Caki2 (cell line): Measurements from ENCODE around the gene PPP6R3. TPM values are rescaled to one million over a fixed set of nuclear protein-coding genes. Genes with fewer than 3 reads are reported as not detected.

Experiments
- DNase-seq: peaks from one replicate; pipeline ENCODE4 v3.0.0-alpha.2; 2015; ENCODE audit warnings: low read depth
- in situ Hi-C: cut with HindIII; loops from 2 replicates; pipeline ENCODE4 v1.10.0; 2016; ENCODE audit warnings: low sequenced_read_pairs, low pct_unique_long_range_greater_than_20kb, mixed read lengths
- total RNA-seq: library from RNA; depleted of rRNA; stranded (reverse); fragments of >200 nt; shearing (Covaris generic); gene quantifications from 2 replicates; pipeline ENCODE4 v1.2.3, GENCODE V29; 2014; ENCODE audit warnings: low replicate concordance

The PPP6R3 gene
- total RNA-seq, 1 experiment from 2014 or later = 55.0 TPM

DNA sequence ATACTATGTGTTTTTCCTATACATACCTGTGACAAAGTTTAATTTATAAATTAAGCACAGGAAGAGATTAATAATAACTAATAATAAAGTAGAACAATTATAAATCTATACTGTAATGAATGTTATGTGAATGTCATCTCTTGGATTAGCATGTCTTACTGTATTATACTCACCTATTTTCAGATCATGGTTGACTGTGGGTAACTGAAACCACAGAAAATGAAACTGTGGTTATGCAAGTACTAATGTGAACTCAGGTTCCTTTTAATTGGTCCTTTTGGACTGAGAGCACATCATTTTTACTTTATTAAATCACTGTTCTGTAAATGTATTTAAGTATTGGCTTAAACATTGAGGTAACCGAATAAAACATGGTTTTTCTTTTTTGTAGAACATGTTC lies 108.8 kb downstream of the PPP6R3 start:
- DNase-seq = no peak
- in situ Hi-C loops = no loop called here

DNA sequence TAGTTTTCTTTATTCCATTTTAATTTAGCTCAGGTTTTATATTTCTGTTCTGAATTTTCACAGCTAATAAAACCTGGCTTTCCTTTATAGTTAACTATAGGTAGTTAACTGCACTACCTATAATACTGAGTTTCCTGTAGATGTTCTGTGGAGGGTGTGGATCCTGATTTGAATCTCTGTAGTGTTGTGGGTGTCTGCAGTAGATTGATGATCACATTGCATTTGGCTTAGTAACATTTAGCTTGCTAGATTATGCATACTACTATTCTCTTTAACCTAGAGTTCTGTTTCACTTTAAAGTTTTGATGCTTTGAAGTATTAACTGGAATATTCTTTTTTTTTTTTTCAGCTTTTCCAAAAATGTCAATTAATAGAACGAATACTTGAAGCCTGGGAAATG lies 110.1 kb downstream of the PPP6R3 start:
- in situ Hi-C loops = no loop called here
- DNase-seq = no peak

- DNase-seq = no peak
- in situ Hi-C loops = no loop called here
Measured at GRCh38 chr11:68574308-68574707, 113.8 kb downstream of the PPP6R3 start.

DNA sequence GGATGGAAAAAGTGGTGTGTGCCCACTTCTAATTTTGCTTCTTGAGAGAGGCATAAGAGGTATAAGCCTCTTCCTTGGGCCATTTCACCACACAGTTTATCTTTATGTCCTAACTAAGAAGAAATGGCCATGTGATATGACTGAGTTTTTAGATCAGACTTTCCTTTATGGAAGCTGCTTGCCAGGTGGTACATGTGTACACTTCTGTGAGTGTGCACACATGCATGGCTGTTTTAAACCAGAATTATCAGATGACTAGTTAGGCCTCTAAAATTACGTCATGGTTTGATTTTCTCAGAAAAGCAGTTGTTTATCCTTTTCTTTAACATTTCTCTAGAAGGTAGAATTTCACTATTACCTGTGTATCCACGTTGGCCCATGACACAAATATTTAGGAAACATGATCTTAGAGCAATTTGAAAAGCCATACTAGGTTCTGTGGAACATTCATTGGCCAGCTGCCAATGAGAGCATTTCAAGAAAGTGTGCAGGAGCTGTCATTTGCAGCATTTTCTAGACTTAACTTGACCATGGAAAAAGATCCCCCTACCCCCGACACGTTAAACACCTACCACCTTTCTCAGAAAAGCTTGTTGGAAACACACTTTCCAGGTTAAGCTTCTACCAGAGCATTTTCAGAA lies 114.6 kb downstream of the PPP6R3 start:
- in situ Hi-C loops = no loop called here
- DNase-seq = no peak

DNA sequence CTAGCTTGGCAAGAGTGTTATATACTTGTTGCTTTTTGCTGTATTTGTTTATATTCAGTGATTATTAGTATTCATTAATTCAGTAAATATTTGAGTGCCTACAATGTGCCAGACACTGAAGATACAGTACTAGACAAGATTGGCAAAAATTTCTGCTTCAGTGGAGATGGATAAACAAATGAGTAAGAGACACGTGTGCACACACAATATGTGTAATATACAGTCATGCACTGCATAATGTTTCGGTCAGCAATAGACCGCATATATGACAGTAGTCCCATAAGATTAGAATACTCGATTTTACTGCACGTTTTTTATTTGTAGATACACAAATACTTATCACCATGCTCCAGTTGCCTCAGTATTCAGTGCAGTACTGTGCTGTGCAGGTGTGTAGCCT lies 118.9 kb downstream of the PPP6R3 start:
- in situ Hi-C loops = no loop called here
- peak; percentile 14 for DNase-seq

DNA sequence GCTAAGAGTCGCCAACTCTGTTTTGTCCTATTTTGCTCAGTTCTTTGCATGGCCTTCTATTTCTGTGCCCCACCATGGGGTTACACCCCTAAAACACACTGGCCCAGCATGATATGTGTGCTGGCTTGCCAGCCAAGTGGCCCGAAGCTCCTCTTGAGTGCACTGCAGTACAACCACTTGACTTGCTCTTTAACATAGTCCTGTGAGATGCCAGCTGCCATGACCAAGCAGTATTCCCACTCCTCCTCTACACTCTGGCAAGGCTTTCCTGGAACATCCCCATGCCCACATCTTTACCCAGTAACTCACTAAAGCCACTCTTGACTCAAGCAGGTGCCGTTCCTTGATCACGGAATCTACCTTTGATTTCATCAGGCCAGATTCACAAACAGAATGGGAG lies 120.9 kb downstream of the PPP6R3 start:
- DNase-seq = no peak
- in situ Hi-C loops = no loop called here

DNA sequence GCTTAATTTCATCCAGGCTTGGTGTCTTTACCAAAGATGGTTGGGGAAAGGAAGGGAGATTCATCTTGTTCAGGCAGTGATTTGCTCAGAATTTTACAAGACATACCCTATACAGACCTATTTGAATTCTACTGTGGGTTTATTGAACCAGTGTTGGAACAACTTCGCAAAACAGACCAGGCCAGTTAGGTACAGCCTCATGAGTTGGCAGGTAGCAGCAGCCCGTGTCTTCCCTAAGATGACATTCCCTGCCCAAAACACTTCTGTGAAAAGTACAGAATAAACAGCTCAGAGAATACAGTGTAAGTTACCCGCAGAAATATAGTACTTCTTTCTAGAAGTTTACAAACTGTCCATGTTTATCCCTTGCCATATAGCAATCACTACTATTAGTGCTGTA lies 121.3 kb downstream of the PPP6R3 start:
- in situ Hi-C loops = no loop called here
- no peak for DNase-seq

- in situ Hi-C loops = no loop called here
- no peak for DNase-seq
Measured at GRCh38 chr11:68582416-68583040, 122.0 kb downstream of the PPP6R3 start.

- in situ Hi-C loops = no loop called here
- DNase-seq = peak; percentile 42
Measured at GRCh38 chr11:68583041-68583446, 122.5 kb downstream of the PPP6R3 start.

- in situ Hi-C loops = no loop called here
- no peak for DNase-seq
Measured at GRCh38 chr11:68584097-68584496, 123.5 kb downstream of the PPP6R3 start.

GRCh38 chr11:68584991-68585524 lies 124.5 kb downstream of the PPP6R3 start:
- DNase-seq = no peak
- in situ Hi-C loops = no loop called here

DNA sequence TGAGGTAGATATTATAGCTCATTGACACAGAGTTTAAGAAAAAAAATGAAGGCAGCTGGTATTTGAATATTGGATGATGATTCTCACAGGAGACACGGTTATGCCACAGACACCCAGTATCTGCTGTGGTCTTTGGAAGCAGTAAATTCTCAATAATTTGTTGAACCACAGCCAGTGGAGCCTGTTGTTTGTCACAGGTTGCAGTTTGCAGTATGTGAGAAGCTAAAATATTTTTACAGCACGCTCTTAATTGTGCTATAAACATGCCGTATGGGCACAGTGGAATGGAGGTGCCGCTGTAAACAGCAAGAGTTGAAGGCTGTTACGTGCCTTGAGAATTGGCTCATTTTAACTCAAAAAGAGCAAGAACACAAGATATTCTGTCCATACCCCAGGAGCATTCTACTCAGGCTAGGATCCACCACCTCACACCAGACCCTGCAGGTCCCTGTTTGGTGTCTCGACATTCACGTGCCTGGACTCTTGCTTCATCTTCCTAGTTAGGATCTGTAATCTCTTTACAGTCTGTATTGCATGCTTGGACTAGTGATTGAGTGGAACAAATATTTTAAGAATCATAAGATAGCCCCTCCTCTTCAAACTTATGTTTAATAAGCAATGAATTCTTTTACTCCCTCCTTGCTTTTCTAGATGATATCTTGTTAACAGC lies 129.1 kb downstream of the PPP6R3 start:
- no peak for DNase-seq
- in situ Hi-C loops = no loop called here

DNA sequence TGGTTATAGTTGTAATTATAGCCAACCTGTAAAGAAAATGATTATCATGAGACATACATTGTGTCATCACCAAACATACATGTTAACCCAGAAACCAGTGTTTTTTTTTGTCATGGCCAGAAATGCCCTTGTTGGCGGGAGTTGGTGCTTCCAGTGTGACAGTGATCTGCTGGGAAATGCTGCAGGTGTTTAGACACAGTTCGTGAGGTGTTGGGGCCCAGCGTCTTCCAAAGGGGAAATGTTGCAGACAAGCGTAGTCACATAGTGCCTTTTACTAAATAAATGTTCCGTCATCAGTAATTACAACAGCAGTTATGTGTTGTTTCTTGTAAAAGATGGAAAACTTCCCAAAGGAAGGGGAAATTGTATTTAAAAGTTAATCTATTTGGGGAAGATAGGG lies 131.2 kb downstream of the PPP6R3 start:
- in situ Hi-C loops = no loop called here
- no peak for DNase-seq

GRCh38 chr11:68593441-68593840 lies 132.9 kb downstream of the PPP6R3 start:
- no peak for DNase-seq
- in situ Hi-C loops = no loop called here

DNA sequence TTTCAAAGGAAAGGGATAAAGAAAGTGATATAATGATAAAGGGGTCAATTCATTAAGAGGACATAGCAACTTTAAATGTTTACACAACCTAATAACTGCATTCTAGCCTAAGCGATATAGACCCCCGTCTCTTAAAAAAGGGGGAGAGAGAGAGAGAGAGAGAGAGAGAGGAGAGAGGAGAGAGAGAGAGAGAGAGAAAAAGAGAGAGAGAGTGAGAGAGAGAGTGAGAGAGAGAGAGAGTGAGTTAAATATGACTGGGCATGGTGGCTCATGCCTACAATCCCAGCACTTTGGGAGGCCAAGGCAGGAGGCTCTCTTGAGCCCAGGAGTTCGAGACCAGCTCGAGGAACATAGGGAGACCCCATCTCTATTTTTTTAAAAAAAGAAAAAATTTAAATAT lies 133.6 kb downstream of the PPP6R3 start:
- DNase-seq = no peak
- in situ Hi-C loops = no loop called here

- DNase-seq = no peak
- in situ Hi-C loops = no loop called here
Measured at GRCh38 chr11:68596231-68596630, 135.7 kb downstream of the PPP6R3 start.

- no peak for DNase-seq
- in situ Hi-C loops = no loop called here
Measured at GRCh38 chr11:68598816-68599653, 138.5 kb downstream of the PPP6R3 start.

DNA sequence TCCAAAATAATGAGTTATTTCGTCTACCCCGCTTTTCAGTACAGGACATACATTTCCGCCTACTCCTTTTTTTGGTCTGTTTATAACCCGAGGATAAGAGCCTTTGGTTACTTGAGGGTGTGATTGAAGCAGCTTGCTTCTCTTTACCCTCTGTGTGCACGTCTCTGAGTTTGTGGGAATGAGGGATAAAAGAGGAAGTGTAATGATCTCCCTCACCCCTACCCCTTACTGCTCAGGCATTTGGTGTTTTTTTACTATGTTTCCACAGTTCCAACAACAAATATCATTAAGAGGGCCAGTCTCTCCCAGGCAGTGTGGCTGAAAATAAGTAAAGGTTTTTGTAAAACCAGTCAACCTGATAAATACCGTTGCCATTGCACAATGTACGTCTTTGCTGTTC lies 140.6 kb downstream of the PPP6R3 start:
- in situ Hi-C loops = no loop called here
- DNase-seq = no peak

DNA sequence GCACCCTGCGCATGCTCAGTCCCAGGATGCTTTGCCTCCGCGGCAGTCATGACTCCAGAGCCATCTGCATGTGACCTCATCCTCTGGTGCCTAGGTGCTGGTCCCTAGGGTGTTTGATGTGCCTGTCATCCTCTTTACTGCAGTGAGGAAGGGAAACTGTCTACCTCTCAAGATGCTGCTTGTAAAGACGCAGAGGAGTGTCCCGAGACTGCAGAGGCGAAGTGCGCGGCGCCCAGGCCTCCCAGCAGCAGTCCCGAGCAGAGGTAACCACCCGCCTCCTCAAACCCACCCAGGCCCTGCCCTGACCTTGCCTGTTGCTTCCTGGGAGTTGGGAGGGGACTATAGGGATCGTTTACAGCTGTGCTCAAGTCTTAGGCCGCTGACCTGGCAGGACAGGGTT lies 149.2 kb downstream of the PPP6R3 start:
- no peak for DNase-seq
- in situ Hi-C loops = no loop called here
